ENCODE results near the gene TMEM244.

DNA sequence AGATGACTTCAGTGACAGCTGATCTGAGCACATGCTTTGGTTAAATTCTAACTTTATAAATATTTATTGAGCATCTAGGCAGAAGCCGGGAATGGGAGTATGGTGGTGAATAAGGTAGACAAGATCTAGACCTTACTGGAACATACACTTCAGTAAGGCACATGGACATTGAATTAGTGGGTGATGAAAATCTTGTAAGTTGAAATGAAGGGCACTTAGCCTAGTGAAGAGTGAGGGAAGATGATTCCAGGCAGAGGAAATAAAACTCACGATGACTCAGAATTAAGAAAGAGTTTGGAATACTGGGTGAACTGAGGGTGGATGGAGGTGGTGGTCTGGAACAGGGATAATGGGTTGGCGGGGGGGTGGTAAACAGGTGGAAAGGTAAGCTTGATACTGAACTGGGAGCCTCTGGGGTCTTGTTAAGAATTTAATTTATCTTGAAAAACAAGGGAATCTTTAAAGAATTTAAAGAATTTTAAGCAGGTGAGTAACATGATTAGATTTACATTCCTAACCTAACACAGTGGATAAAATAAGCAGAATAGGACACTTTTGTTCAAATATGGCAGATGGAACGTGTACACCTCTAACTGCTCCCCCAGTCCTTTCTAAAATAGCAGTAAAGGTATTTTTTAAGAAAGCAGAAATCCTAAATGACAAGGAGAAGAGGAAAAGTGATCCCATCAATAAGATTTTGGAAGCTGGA lies 75.9 kb downstream of the TMEM244 start:
- TF ChIP-seq, protein P1, sequence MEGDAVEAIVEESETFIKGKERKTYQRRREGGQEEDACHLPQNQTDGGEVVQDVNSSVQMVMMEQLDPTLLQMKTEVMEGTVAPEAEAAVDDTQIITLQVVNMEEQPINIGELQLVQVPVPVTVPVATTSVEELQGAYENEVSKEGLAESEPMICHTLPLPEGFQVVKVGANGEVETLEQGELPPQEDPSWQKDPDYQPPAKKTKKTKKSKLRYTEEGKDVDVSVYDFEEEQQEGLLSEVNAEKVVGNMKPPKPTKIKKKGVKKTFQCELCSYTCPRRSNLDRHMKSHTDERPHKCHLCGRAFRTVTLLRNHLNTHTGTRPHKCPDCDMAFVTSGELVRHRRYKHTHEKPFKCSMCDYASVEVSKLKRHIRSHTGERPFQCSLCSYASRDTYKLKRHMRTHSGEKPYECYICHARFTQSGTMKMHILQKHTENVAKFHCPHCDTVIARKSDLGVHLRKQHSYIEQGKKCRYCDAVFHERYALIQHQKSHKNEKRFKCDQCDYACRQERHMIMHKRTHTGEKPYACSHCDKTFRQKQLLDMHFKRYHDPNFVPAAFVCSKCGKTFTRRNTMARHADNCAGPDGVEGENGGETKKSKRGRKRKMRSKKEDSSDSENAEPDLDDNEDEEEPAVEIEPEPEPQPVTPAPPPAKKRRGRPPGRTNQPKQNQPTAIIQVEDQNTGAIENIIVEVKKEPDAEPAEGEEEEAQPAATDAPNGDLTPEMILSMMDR (IDR thresholded peaks at IDR 0.05; ENCODE audit: borderline replicate concordance, extremely low read depth, low read length, poor library complexity, severe bottlenecking), result no peak
- TF ChIP-seq EZH2 (IDR thresholded peaks at IDR 0.05; ENCODE audit: borderline replicate concordance, low read depth, low read length, severe bottlenecking), result no peak
